ENCODE measurements around the gene MUC2. TPM values are rescaled to one million over a fixed set of nuclear protein-coding genes. Genes with fewer than 3 reads are reported as not detected.

MUC2 gene
- total and polyA plus RNA-seq, 8 donors = under 0.01 to 1,040 (median 0.45) TPM; not detected in 3

- H3K36me3 ChIP-seq = no peaks in the 10 kb centered on the region
- WGBS, 5 donors = 76 to 90% (median 85%) methylated on average over 5 to 11 of the region's 11 CpGs; no CpG with 5 or more reads in 1 of the 5 donors
- DNase-seq = no peak
- H3K27ac ChIP-seq = peak overlapping the region in 1 of 5 donors; percentile 23
- H3K4me3 ChIP-seq = no peak overlapping the region
- intact Hi-C loops (cut with DNase I; ENCODE audit: low total_unique reads) = no loop called here
- H3K27me3 ChIP-seq = peaks cover 0 to 64% (median 0%) of the 10 kb centered on the region in 3 donors
- no peaks in the 10 kb centered on the region for H3K9me3 ChIP-seq
- peaks cover 5 to 25% (median 14%) of the 10 kb centered on the region in 4 donors for H3K4me1 ChIP-seq
- no peak for TF ChIP-seq EP300 (IDR thresholded peaks at IDR 0.05)
- no peak for TF ChIP-seq CTCF (IDR thresholded peaks at IDR 0.05)
- TF ChIP-seq POLR2AphosphoS5 (IDR thresholded peaks at IDR 0.05) = no peak
- TF ChIP-seq POLR2A (IDR thresholded peaks at IDR 0.05) = no peak
These were observed 827 bp upstream of the MUC2 start for GRCh38 chr11:1073851-1074243.

GRCh38 chr11:1075341-1075911, 752 bp downstream of the MUC2 start:
- no peak for DNase-seq
- no peaks in the 10 kb centered on the region for H3K9me3 ChIP-seq

GRCh38 chr11:1076061-1076665, 1.5 kb downstream of the MUC2 start:
- no peak overlapping the region for H3K4me3 ChIP-seq
- TF ChIP-seq POLR2AphosphoS5 (IDR thresholded peaks at IDR 0.05) (no peak), CTCF (IDR thresholded peaks at IDR 0.05) (no peak), EP300 (IDR thresholded peaks at IDR 0.05) (no peak), POLR2A (IDR thresholded peaks at IDR 0.05) (no peak)
- intact Hi-C loops (cut with DNase I; ENCODE audit: low total_unique reads) = no loop called here
- peaks cover 0 to 59% (median 0%) of the 10 kb centered on the region in 3 donors for H3K27me3 ChIP-seq
- H3K4me1 ChIP-seq = peaks cover 5 to 25% (median 14%) of the 10 kb centered on the region in 4 donors
- no peaks in the 10 kb centered on the region for H3K36me3 ChIP-seq
- WGBS, 5 donors = 73 to 90% (median 80%) methylated on average over 12 to 18 of the region's 18 CpGs
- H3K9me3 ChIP-seq = no peaks in the 10 kb centered on the region
- H3K27ac ChIP-seq = no peak overlapping the region
- DNase-seq = no peak

More at GRCh38 chr11:1075341-1075911, 752 bp downstream of the MUC2 start:
- intact Hi-C loops (cut with DNase I; ENCODE audit: low total_unique reads) = no loop called here
- H3K27me3 ChIP-seq = peaks cover 0 to 64% (median 0%) of the 10 kb centered on the region in 3 donors
- H3K36me3 ChIP-seq = no peaks in the 10 kb centered on the region
- H3K27ac ChIP-seq = no peak overlapping the region
- H3K4me1 ChIP-seq = peaks cover 5 to 25% (median 14%) of the 10 kb centered on the region in 4 donors
- no peak overlapping the region for H3K4me3 ChIP-seq
- WGBS, 5 donors = 90 to 97% (median 93%) methylated on average over 21 to 28 of the region's 28 CpGs
- TF ChIP-seq EP300 (IDR thresholded peaks at IDR 0.05) (no peak), POLR2AphosphoS5 (IDR thresholded peaks at IDR 0.05) (no peak), POLR2A (IDR thresholded peaks at IDR 0.05) (no peak), CTCF (IDR thresholded peaks at IDR 0.05) (no peak)

GRCh38 chr11:1077033-1077416, 2.4 kb downstream of the MUC2 start:
- peaks cover 5 to 25% (median 14%) of the 10 kb centered on the region in 4 donors for H3K4me1 ChIP-seq
- DNase-seq = no peak
- H3K27me3 ChIP-seq = peaks cover 0 to 55% (median 0%) of the 10 kb centered on the region in 3 donors
- WGBS, 5 donors = 78 to 91% (median 85%) methylated on average over 7 to 11 of the region's 11 CpGs; no CpG with 5 or more reads in 1 of the 5 donors
- no peak overlapping the region for H3K4me3 ChIP-seq
- H3K27ac ChIP-seq = no peak overlapping the region
- intact Hi-C loops (cut with DNase I; ENCODE audit: low total_unique reads) = no loop called here
- no peaks in the 10 kb centered on the region for H3K9me3 ChIP-seq
- H3K36me3 ChIP-seq = no peaks in the 10 kb centered on the region
- TF ChIP-seq CTCF (IDR thresholded peaks at IDR 0.05) = no peak
- TF ChIP-seq POLR2A (IDR thresholded peaks at IDR 0.05) = no peak

Data from stomach (tissue), 9 donors.